ENCODE data around the gene PHACTR4.

The PHACTR4 gene

GRCh38 chr1:28530456-28530855 lies 160.9 kb downstream of the PHACTR4 start:
- Histone ChIP-seq H3K36me3 (ENCODE audit: control insufficient read depth, insufficient read depth, low read length) (peaks cover 11% of the 10 kb centered on the region), H3K27me3 (replicated peaks; ENCODE audit: control insufficient read depth, insufficient read depth, low read length) (no peaks in the 10 kb centered on the region), H3K4me3 (replicated peaks; ENCODE audit: low read depth, low read length) (no peak overlapping the region)
- no peak for TF ChIP-seq CTCF (IDR thresholded peaks at IDR 0.05; ENCODE audit: insufficient read depth, low read length, poor library complexity, severe bottlenecking)
- no peak for DNase-seq (ENCODE audit: extremely low read depth, insufficient read length)

DNA sequence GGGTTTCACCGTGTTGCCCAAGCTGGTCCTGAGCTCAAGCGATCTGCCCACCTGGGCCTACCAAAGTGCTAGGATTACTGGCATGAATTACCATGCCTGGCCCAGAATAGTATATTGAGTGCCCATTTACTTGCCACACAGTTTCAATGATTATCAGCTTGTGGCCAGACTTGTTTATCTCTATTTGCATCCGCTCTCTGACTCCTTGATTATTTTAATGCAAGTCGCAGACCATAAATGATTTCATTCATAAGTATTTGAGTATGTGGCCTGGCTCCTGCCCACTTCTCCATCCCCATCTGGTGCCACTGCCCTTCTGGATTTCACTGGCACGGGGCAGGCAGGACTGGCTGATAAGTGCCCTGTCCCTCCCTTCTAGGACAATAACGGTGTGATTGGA lies 165.1 kb downstream of the PHACTR4 start:
- Histone ChIP-seq H3K36me3 (ENCODE audit: control insufficient read depth, insufficient read depth, low read length) (peaks cover 29% of the 10 kb centered on the region), H3K4me3 (replicated peaks; ENCODE audit: low read depth, low read length) (no peak overlapping the region), H3K27me3 (replicated peaks; ENCODE audit: control insufficient read depth, insufficient read depth, low read length) (no peaks in the 10 kb centered on the region)
- no peak for DNase-seq (ENCODE audit: extremely low read depth, insufficient read length)
- TF ChIP-seq CTCF (IDR thresholded peaks at IDR 0.05; ENCODE audit: insufficient read depth, low read length, poor library complexity, severe bottlenecking): no peak

GRCh38 chr1:28535180-28535579 lies 165.6 kb downstream of the PHACTR4 start:
- peaks cover 28% of the 10 kb centered on the region for H3K36me3 ChIP-seq (ENCODE audit: control insufficient read depth, insufficient read depth, low read length)

GRCh38 chr1:28537457-28538199 lies 168.1 kb downstream of the PHACTR4 start:
- peaks cover 24% of the 10 kb centered on the region for H3K36me3 ChIP-seq (ENCODE audit: control insufficient read depth, insufficient read depth, low read length)
- TF ChIP-seq CTCF (IDR thresholded peaks at IDR 0.05; ENCODE audit: insufficient read depth, low read length, poor library complexity, severe bottlenecking): no peak
- no peak for DNase-seq (ENCODE audit: extremely low read depth, insufficient read length)
- no peaks in the 10 kb centered on the region for H3K27me3 ChIP-seq (replicated peaks; ENCODE audit: control insufficient read depth, insufficient read depth, low read length)
- no peak overlapping the region for H3K4me3 ChIP-seq (replicated peaks; ENCODE audit: low read depth, low read length)

More at GRCh38 chr1:28535180-28535579, 165.6 kb downstream of the PHACTR4 start:
- Histone ChIP-seq H3K27me3 (replicated peaks; ENCODE audit: control insufficient read depth, insufficient read depth, low read length) (no peaks in the 10 kb centered on the region), H3K4me3 (replicated peaks; ENCODE audit: low read depth, low read length) (no peak overlapping the region)
- DNase-seq (ENCODE audit: extremely low read depth, insufficient read length): no peak
- no peak for TF ChIP-seq CTCF (IDR thresholded peaks at IDR 0.05; ENCODE audit: insufficient read depth, low read length, poor library complexity, severe bottlenecking)

DNA sequence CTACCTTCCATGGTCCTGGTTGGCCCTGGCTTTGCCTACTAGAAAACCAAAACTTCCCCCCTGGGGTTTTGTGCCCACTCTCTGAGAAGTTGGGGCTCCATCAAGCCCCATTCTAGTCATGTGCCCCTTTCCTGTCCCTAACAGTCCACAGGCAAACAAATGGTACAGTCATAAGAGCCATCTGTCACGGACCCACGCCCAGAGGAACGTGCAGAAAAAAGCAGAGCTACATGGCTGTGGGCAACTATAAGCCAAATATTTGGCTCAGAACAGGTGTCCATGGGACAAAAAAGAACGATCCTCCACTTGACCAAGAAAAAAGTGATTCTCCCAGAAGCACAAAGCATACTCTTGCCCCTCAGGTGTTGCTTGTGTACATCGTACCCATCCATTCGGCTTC lies 168.7 kb downstream of the PHACTR4 start:
- TF ChIP-seq CTCF (IDR thresholded peaks at IDR 0.05; ENCODE audit: insufficient read depth, low read length, poor library complexity, severe bottlenecking): no peak
- no peak overlapping the region for H3K4me3 ChIP-seq (replicated peaks; ENCODE audit: low read depth, low read length)
- H3K36me3 ChIP-seq (ENCODE audit: control insufficient read depth, insufficient read depth, low read length): peaks cover 24% of the 10 kb centered on the region
- no peak for DNase-seq (ENCODE audit: extremely low read depth, insufficient read length)
- H3K27me3 ChIP-seq (replicated peaks; ENCODE audit: control insufficient read depth, insufficient read depth, low read length): no peaks in the 10 kb centered on the region
